ENCODE measurements around the gene RASSF1.
A peak's percentile ranks its signal among the peaks of the same experiment; 100 is the strongest.

The RASSF1 gene

GRCh38 chr3:50333744-50334328, 6.8 kb downstream of the RASSF1 start:
- Histone ChIP-seq H3K79me2 (ENCODE audit: insufficient read depth, low read length) (peaks cover 75% of the 10 kb centered on the region), H3K9me3 (ENCODE audit: insufficient read depth, low read length, severe bottlenecking) (no peaks in the 10 kb centered on the region), H3K9ac (ENCODE audit: low read depth, low read length) (peak overlapping the region; percentile 39; the same call in 1 of the 2 replicates), H3K4me1 (ENCODE audit: insufficient read depth, low read length) (peaks cover 76% of the 10 kb centered on the region), H3K27ac (ENCODE audit: low read length) (peak overlapping the region; percentile 48; the same call in 1 of the 2 replicates), H3K4me3 (ENCODE audit: low read depth in 1 of 2, low read length in 2 of 2) (0 out of 4 replicates have a peak overlapping the region, but pooled peaks of 1 of the 2 experiments have one; percentile 29), H3K27me3 (ENCODE audit: insufficient read depth, low read length, poor library complexity) (no peaks in the 10 kb centered on the region), H4K20me1 (ENCODE audit: insufficient read depth, low read length) (peaks cover 53% of the 10 kb centered on the region), H3K4me2 (ENCODE audit: insufficient read depth, low read length) (peak overlapping the region; percentile 81), H2AFZ (ENCODE audit: low read depth, low read length) (no peak overlapping the region), H3K36me3 (ENCODE audit: insufficient read depth, low read length) (peaks cover 67% of the 10 kb centered on the region)
- TF ChIP-seq CTCF (IDR thresholded peaks at IDR 0.05; ENCODE audit: borderline replicate concordance, extremely low read depth, low read length, poor library complexity, severe bottlenecking) (no peak), EZH2 (IDR thresholded peaks at IDR 0.05; ENCODE audit: borderline replicate concordance, low read depth, low read length, severe bottlenecking) (no peak)
- no peak for DNase-seq
- ATAC-seq (ENCODE audit: insufficient read depth, low read depth) = no peak

- Histone ChIP-seq H3K79me2 (ENCODE audit: insufficient read depth, low read length) (peaks cover 69% of the 10 kb centered on the region), H3K4me3 (ENCODE audit: low read depth in 1 of 2, low read length in 2 of 2) (no peak overlapping the region), H3K9me3 (ENCODE audit: insufficient read depth, low read length, severe bottlenecking) (no peaks in the 10 kb centered on the region), H3K4me2 (ENCODE audit: insufficient read depth, low read length) (no peak overlapping the region), H3K9ac (ENCODE audit: low read depth, low read length) (no peak overlapping the region), H4K20me1 (ENCODE audit: insufficient read depth, low read length) (peaks cover 62% of the 10 kb centered on the region), H3K27ac (ENCODE audit: low read length) (no peak overlapping the region), H3K4me1 (ENCODE audit: insufficient read depth, low read length) (peaks cover 81% of the 10 kb centered on the region), H3K27me3 (ENCODE audit: insufficient read depth, low read length, poor library complexity) (no peaks in the 10 kb centered on the region), H3K36me3 (ENCODE audit: insufficient read depth, low read length) (peaks cover 65% of the 10 kb centered on the region), H2AFZ (ENCODE audit: low read depth, low read length) (no peak overlapping the region)
- ATAC-seq (ENCODE audit: insufficient read depth, low read depth) (no peak), DNase-seq (no peak)
- TF ChIP-seq EZH2 (IDR thresholded peaks at IDR 0.05; ENCODE audit: borderline replicate concordance, low read depth, low read length, severe bottlenecking) (no peak), CTCF (IDR thresholded peaks at IDR 0.05; ENCODE audit: borderline replicate concordance, extremely low read depth, low read length, poor library complexity, severe bottlenecking) (no peak)
Observed at GRCh38 chr3:50331364-50331907, 9.2 kb downstream of the RASSF1 start.

GRCh38 chr3:50330330-50330729, 10.3 kb downstream of the RASSF1 start:
- H3K79me2 ChIP-seq (ENCODE audit: insufficient read depth, low read length) = peaks cover 64% of the 10 kb centered on the region
- H3K36me3 ChIP-seq (ENCODE audit: insufficient read depth, low read length) = peaks cover 66% of the 10 kb centered on the region
- peaks cover 77% of the 10 kb centered on the region for H3K4me1 ChIP-seq (ENCODE audit: insufficient read depth, low read length)
- H3K27me3 ChIP-seq (ENCODE audit: insufficient read depth, low read length, poor library complexity) = no peaks in the 10 kb centered on the region
- no peak overlapping the region for H3K27ac ChIP-seq (ENCODE audit: low read length)
- no peak for ATAC-seq (ENCODE audit: insufficient read depth, low read depth)
- H3K4me2 ChIP-seq (ENCODE audit: insufficient read depth, low read length) = no peak overlapping the region
- H3K9ac ChIP-seq (ENCODE audit: low read depth, low read length) = no peak overlapping the region
- TF ChIP-seq EZH2 (IDR thresholded peaks at IDR 0.05; ENCODE audit: borderline replicate concordance, low read depth, low read length, severe bottlenecking) (no peak), CTCF (IDR thresholded peaks at IDR 0.05; ENCODE audit: borderline replicate concordance, extremely low read depth, low read length, poor library complexity, severe bottlenecking) (no peak)
- no peak overlapping the region for H3K4me3 ChIP-seq (ENCODE audit: low read depth in 1 of 2, low read length in 2 of 2)
- H4K20me1 ChIP-seq (ENCODE audit: insufficient read depth, low read length) = peaks cover 51% of the 10 kb centered on the region
- no peaks in the 10 kb centered on the region for H3K9me3 ChIP-seq (ENCODE audit: insufficient read depth, low read length, severe bottlenecking)
- no peak overlapping the region for H2AFZ ChIP-seq (ENCODE audit: low read depth, low read length)
- no peak for DNase-seq

All from DND-41 (cell line).